NCI-H2029 (cell line): Measurements from ENCODE around the gene FILIP1L.

Experiments used
- DNase-seq: peaks from one replicate; lab custom pipeline; 2025; lab: John Stamatoyannopoulos, UW

FILIP1L gene

GRCh38 chr3:99885851-99886250, 228.4 kb downstream of the FILIP1L start:
- DNase-seq, result no peak

- no peak for DNase-seq
Measured at GRCh38 chr3:99885085-99885484, 229.2 kb downstream of the FILIP1L start.

DNA sequence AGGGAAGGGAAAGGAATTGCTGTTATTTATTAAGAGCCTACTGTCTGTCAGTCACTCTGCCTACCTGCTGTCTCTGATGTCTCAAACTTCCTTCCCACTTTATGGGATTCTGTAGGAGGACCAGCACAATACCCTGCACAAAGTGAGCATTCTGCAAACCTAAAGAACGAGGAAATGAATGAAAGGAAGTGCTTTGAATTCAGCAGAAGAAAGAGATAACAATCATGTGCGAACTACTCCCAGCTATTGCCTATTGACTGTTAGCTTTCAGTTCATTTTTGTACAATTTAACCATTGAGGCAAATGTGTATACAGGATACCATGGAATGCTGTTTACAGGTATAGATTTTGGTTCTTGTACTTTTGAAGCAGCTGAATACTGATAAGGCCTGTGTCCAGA, 229.8 kb downstream of the FILIP1L start:
- DNase-seq, result no peak

- DNase-seq, result no peak
Measured at GRCh38 chr3:99883693-99884092, 230.6 kb downstream of the FILIP1L start.

GRCh38 chr3:99883138-99883461, 231.2 kb downstream of the FILIP1L start:
- no peak for DNase-seq

DNA sequence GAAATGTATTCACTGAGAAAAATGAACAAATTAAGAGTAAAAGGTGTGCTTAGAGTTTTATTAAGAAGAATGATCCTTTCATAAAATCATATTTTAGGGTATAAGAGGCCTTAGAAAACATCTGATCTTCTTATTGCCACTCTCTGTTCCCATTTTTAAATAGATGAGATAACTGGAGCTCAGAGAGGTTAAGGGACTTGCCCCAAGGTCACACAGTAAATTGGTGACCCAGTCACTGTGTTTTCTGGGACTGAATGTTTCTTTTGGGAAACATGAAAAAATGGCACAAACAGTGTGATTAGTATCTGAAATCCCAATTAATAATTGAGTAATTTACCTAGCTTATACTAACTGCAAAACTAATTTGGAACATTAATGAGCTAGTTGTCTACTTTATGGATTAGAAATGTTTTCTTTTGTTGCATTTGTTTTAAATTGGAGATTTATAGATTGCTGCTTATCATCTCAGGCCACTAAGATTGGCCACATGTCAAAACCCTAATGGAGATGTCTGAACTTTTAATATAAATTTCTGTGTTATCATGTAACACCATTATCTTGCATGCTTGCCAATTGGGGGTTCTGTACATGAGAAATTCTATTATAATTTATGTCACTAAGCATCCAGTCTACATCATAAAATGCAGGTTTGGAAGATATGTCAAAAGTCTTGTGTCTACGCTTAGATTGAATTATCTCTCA, 231.7 kb downstream of the FILIP1L start:
- DNase-seq, result no peak

GRCh38 chr3:99881121-99881524, 233.2 kb downstream of the FILIP1L start:
- no peak for DNase-seq

DNA sequence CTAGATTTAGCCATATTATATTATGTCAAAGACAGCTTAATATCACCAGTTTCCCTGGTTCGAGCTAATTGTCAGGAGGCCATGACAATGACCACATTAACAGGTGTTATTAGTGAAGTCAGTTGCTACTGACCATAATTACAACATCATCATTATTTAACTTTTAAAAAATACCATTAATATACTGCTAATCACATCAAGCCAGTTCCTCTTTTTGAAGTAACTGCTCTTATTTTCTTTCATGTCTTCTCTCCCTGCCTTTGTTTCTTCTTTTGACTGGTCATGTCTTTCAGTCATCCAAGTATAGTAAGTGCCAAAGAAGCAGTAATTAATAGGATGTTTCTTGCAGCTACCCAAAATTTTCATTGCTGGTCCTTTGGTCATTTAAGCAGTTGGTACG, 235.0 kb downstream of the FILIP1L start:
- no peak for DNase-seq

- no peak for DNase-seq
Measured at GRCh38 chr3:99878005-99878404, 236.3 kb downstream of the FILIP1L start.

- no peak for DNase-seq
Measured at GRCh38 chr3:99877031-99877579, 237.2 kb downstream of the FILIP1L start.

- DNase-seq, result peak; percentile 47
Measured at GRCh38 chr3:99875929-99876841, 238.1 kb downstream of the FILIP1L start.

- DNase-seq, result no peak
Measured at GRCh38 chr3:99875581-99875928, 238.7 kb downstream of the FILIP1L start.

- DNase-seq, result no peak
Measured at GRCh38 chr3:99874237-99875002, 239.9 kb downstream of the FILIP1L start.

- DNase-seq, result no peak
Measured at GRCh38 chr3:99873269-99874102, 240.8 kb downstream of the FILIP1L start.

GRCh38 chr3:99872923-99873254, 241.4 kb downstream of the FILIP1L start:
- no peak for DNase-seq

- DNase-seq, result no peak
Measured at GRCh38 chr3:99871231-99872045, 242.9 kb downstream of the FILIP1L start.

GRCh38 chr3:99870712-99871111, 243.6 kb downstream of the FILIP1L start:
- DNase-seq, result no peak

- no peak for DNase-seq
Measured at GRCh38 chr3:99869621-99870020, 244.7 kb downstream of the FILIP1L start.

DNA sequence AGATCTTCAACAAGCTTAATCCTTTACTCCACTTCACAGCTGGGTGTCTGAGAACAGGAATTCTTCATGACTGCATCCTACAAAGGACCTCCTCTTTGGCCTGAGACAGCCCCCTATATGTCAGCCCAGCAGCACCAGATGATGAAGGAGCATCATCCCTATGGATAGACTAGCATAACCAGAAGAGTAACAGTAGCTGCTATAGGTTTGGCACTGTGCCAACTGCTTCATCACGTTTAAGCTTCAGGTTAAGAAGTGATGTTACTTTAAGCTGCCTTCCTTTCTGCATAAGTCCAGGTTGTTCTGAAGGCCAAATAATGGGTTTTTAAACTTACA, 246.0 kb downstream of the FILIP1L start:
- peak; percentile 15 for DNase-seq

- DNase-seq, result no peak
Measured at GRCh38 chr3:99867594-99868310, 246.5 kb downstream of the FILIP1L start.
